Upper lobe of left lung (tissue), 4 donors: ENCODE measurements around the gene C10orf67.

Experiments used
- EP300 ChIP-seq, 4 donors: sonication (generic); formaldehyde crosslinking; IDR thresholded peaks; one replicate each; pipeline ENCODE4 v1.5.1; 2017; ENCODE audit warnings: antibody characterized with exemption in 4 of 4, control low read depth in 2 of 4
- TF ChIP-seq, protein P1 (sequence below), 6 experiments: fragments of 450-650 bp in 4 of 6; fragments of 200-600 bp in 2 of 6; sonication (generic) in 2 of 6; IDR thresholded peaks; one replicate each; pipeline ENCODE4 v1.5.1; 2016 to 2019; ENCODE audit warnings: antibody characterized with exemption in 6 of 6

- TF ChIP-seq EP300 (IDR thresholded peaks at IDR 0.05) = no peak
- TF ChIP-seq, protein P1, sequence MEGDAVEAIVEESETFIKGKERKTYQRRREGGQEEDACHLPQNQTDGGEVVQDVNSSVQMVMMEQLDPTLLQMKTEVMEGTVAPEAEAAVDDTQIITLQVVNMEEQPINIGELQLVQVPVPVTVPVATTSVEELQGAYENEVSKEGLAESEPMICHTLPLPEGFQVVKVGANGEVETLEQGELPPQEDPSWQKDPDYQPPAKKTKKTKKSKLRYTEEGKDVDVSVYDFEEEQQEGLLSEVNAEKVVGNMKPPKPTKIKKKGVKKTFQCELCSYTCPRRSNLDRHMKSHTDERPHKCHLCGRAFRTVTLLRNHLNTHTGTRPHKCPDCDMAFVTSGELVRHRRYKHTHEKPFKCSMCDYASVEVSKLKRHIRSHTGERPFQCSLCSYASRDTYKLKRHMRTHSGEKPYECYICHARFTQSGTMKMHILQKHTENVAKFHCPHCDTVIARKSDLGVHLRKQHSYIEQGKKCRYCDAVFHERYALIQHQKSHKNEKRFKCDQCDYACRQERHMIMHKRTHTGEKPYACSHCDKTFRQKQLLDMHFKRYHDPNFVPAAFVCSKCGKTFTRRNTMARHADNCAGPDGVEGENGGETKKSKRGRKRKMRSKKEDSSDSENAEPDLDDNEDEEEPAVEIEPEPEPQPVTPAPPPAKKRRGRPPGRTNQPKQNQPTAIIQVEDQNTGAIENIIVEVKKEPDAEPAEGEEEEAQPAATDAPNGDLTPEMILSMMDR (IDR thresholded peaks at IDR 0.05) = no peak
Measured at GRCh38 chr10:23379686-23380085, 35.1 kb upstream of the C10orf67 start.
